NCI-H82 (cell line): ENCODE measurements around the gene OR11H7.
"Not testable (repeated sequence)": the region's sequence is repeated elsewhere in the genome, so short reads cannot be mapped to it uniquely, and the experiment has no call there.

ENCODE experiments used
- DNase-seq: peaks from one replicate; lab custom pipeline; 2025; lab: John Stamatoyannopoulos, UW

OR11H7 gene

DNA sequence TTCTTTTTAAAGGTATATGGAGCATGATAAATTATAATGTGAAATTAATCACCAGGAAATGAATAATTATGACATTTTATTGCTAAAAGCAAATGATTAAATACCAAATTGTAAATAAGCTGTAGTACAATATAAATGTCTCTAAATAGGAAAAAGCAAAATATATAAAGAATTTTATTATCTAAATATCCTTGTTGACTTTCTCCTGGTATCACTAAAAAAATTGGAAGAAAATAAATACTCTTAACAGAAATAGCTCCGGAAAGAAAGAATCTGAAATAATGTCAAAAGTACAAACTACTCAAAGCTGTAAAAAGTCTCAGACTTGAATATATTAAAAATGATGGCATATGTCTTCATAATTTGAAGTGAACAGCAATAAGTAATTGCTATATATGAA is at the start of gene OR11H7:
TSS of gene OR11H7 (plus strand) at position 301 of the 400 bp plus-strand sequence.
- no peak for DNase-seq

- DNase-seq, result no peak
These were observed 49.6 kb upstream of the OR11H7 start for GRCh38 chr14:20179218-20179617.

DNA sequence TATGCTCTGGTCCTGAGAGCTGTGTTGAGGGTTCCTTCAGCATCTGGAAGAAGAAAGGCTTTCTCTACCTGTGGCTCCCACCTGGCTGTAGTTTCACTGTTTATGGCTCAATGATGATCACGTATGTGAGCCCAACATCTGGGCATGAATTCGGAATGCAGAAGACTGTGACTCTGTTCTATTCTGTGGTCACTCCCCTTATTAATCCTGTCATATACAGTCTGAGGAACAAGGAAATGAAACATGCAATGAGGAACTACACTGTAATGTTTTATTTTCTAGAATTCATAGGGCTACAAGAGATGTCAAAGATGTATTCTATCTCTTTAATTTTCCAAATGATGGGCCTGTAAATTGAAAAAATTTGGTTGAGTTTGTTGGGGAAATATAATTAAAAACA is 48.9 kb upstream of the OR11H7 start:
- DNase-seq, result no peak

GRCh38 chr14:20180486-20180885 is 48.3 kb upstream of the OR11H7 start:
- DNase-seq, result no peak

- DNase-seq, result no peak
These were observed 44.6 kb upstream of the OR11H7 start for GRCh38 chr14:20184181-20184580.

DNA sequence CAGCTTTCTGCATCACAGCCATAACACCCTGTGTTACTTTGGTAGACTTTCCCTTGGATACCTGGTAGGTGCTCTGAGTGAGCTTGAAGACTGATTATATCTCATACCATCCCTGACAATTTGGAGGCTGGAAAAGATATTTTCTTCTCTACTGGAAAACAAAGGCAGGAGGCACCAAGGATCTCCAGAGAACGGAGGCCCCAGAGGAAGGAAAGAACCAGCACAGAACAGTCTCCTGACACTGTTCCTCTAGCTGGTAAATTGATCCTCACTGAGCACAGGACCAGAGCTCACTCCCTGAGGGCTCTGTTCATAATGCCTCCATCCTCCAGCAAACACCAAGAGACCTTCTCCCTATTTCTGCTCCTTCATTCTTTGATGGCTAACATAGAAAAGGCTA is 38.2 kb upstream of the OR11H7 start, which contains the start of gene OR11G2:
TSS of gene OR11G2 (plus strand) at position 301 of the 400 bp plus-strand sequence. CDS start 6,542 bp downstream, outside the sequence.
- DNase-seq, result no peak

DNA sequence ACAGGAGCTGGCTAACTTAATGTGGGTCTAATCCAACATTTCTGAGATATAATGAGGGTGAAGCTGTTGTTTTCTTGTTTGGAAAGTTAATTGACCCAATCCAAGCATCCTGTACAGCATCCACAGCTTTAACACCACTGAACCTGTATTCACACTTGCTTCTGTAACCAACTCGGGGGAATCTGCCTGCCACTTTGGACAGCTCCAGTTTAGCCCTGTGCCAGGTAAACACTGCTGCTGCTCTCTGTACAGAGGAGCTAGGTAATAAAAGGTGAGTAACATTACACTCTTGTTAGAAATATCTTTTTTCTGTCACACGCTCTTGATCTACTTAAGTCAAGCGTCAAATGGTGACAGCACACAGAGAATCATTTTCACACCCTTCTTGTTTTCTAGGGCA is 37.4 kb upstream of the OR11H7 start:
- DNase-seq, result no peak

- no peak for DNase-seq
These were observed 34.7 kb upstream of the OR11H7 start for GRCh38 chr14:20194101-20194500.

DNA sequence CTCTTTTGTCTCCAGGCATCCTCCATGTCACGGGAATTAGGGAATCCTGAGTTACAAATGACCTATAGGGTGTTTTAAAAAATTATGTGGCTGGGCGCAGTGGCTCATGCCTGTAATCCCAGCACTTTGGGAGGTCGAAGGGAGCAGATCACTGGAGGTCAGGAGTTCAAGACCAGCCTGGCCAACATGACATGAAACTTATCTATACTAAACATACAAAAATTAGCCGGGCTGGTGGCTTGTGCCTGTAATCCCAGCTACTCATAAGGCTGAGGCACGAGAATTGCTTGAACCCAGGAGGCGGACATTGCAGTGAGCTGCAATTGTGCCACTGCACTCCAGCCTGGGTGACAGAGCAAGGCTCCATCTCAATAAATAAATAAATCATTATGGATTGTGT is 33.6 kb upstream of the OR11H7 start:
- not testable (repeated sequence) for DNase-seq

GRCh38 chr14:20195911-20196310 is 32.9 kb upstream of the OR11H7 start:
- DNase-seq, result no peak

GRCh38 chr14:20197459-20197858 is 31.3 kb upstream of the OR11H7 start:
- DNase-seq, result no peak

- DNase-seq, result no peak
These were observed 29.8 kb upstream of the OR11H7 start for GRCh38 chr14:20198991-20199390.

GRCh38 chr14:20204721-20205120 is 24.1 kb upstream of the OR11H7 start:
- DNase-seq, result no peak

GRCh38 chr14:20209595-20209994 is 19.2 kb upstream of the OR11H7 start:
- DNase-seq, result no peak

DNA sequence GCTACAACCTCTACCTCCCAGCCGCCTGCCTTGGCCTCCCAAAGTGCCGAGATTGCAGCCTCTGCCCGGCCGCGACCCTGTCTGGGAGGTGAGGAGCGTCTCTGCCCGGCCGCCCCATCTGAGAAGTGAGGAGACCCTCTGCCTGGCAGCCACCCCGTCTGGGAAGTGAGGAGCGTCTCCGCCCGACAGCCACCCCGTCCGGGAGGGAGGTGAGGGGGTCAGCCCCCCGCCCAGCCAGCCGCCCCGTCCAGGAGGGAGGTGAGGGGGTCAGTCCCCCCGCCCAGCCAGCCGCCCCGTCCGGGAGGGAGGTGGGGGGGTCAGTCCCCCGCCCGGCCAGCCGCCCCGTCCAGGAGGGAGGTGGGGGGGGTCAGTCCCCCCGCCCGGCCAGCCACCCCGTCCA is 16.4 kb upstream of the OR11H7 start:
- not testable (repeated sequence) for DNase-seq

DNA sequence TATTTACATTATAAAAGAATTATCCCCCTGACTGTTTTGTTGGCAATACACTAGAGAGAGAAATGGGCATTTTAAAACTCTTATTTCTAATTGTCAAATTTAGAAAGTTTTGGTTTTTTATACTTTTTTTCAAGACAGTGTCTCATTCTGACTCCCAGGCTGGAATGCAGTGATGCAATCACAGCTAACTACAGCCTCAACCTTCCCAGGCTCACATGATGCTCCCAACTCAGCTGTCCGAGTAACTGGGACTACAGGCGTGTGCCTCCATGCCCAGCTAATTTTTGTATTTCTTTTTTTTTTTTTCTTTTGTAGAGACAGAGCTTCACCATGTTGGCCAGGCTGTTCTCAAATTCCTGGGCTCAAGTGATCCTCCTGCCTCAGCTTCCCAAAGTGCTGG is 13.6 kb upstream of the OR11H7 start:
- DNase-seq, result no peak

- DNase-seq, result no peak
These were observed 9.7 kb upstream of the OR11H7 start for GRCh38 chr14:20219033-20219432.

- no peak for DNase-seq
These were observed 5.4 kb upstream of the OR11H7 start, which contains the start of gene OR11H6 for GRCh38 chr14:20223410-20223809. Gene OR11H6, plus strand, starts transcription at chr14:20223710. Its CDS starts 0 bp downstream, at chr14:20223710.

DNA sequence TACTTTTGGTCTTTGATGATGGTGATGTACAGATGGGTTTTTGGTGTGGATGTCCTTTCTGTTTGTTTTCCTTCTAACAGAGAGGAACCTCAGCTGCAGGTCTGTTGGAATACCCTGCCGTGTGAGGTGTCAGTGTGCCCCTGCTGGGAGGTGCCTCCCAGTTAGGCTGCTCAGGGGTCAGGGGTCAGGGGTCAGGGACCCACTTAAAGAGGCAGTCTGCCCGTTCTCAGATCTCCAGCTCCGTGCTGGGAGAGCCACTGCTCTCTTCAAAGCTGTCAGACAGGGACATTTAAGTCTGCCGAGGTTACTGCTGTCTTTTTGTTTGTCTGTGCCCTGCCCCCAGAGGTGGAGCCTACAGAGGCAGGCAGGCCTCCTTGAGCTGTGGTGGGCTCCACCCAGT is 6.6 kb downstream of the OR11H7 start:
- DNase-seq, result not testable (repeated sequence)

DNA sequence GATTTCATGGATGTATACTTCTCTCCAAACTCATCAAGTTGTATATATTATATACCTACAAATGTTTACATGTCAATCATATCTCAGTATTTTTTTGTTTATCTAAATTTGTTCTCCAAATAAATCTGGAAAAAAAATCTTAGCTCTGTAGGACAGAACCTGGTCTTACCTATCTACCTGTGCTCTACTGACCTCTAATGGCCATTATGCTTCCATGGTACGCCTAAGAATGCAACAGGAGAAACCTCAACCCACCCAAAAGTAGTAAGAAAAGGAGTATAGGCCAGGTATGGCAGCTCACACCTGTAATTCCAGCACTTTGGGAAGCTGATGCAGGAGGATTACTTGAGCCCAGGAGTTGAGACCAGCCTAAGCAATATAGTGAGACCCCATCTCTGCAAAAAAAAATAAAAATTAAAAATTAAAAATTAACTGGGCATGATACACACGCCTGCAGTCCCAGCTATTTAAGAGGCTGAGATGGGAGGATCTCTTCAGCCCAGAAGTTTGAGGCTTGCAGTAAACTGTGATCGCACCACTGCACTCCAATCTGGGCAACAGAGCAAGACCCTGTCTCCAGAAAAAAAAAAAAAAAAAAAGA is 19.0 kb downstream of the OR11H7 start:
- DNase-seq, result peak; percentile 26

DNA sequence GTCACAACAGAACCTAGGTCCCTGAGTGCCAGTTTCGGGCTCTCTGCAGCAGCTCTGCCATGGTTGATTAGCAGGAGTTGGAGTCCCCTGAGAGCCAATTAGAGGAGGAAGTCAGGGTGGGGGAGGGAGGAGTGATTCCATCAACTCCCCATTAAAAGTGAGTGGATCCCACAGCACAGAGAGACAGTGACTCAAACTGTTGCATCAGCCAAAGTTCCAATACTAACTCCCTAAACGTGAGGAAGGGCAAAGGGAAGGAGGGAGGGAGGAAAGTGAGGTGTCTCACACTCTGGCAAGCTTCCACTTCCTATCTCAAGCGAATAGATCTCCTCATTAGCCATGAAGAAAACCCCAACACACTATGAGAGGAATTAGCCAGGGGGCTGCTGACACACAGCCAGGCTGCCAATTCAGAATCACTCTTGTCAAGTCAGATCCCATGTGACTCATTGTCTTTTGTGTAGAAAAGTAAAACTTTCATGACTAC is 33.9 kb downstream of the OR11H7 start:
- DNase-seq, result peak; percentile 30

- not testable (repeated sequence) for DNase-seq
These were observed 35.6 kb downstream of the OR11H7 start for GRCh38 chr14:20264361-20264760.

- no peak for DNase-seq
These were observed 45.3 kb downstream of the OR11H7 start for GRCh38 chr14:20274062-20274461.

- DNase-seq, result no peak
These were observed 48.6 kb downstream of the OR11H7 start for GRCh38 chr14:20277409-20277808.
